ENCODE data around the gene FLVCR2.
"Not testable (repeated sequence)": the region's sequence is repeated elsewhere in the genome, so short reads cannot be mapped to it uniquely, and the experiment has no call there.

FLVCR2 gene

GRCh38 chr14:75587388-75587787 is 9.0 kb downstream of the FLVCR2 start:
- Histone ChIP-seq H3K9me3 (ENCODE audit: control insufficient read depth, low read length) (no peaks in the 10 kb centered on the region), H3K4me3 (ENCODE audit: insufficient read depth, low read depth, low read length, poor library complexity, severe bottlenecking) (no peak overlapping the region), H3K36me3 (ENCODE audit: control insufficient read depth, insufficient read depth, low read length) (no peaks in the 10 kb centered on the region), H3K27ac (ENCODE audit: insufficient read depth, low read length, poor library complexity, severe bottlenecking) (no peak overlapping the region), H3K4me1 (ENCODE audit: control insufficient read depth, insufficient read depth, low read length, poor library complexity, severe bottlenecking) (no peaks in the 10 kb centered on the region), H3K27me3 (replicated peaks; ENCODE audit: control insufficient read depth, insufficient read depth, low read length, poor library complexity, severe bottlenecking) (no peaks in the 10 kb centered on the region)
- DNase-seq, result no peak

GRCh38 chr14:75589931-75590330 is 11.5 kb downstream of the FLVCR2 start:
- no peaks in the 10 kb centered on the region for H3K9me3 ChIP-seq (ENCODE audit: control insufficient read depth, low read length)
- no peaks in the 10 kb centered on the region for H3K36me3 ChIP-seq (ENCODE audit: control insufficient read depth, insufficient read depth, low read length)
- no peaks in the 10 kb centered on the region for H3K4me1 ChIP-seq (ENCODE audit: control insufficient read depth, insufficient read depth, low read length, poor library complexity, severe bottlenecking)
- no peak overlapping the region for H3K27ac ChIP-seq (ENCODE audit: insufficient read depth, low read length, poor library complexity, severe bottlenecking)
- no peaks in the 10 kb centered on the region for H3K27me3 ChIP-seq (replicated peaks; ENCODE audit: control insufficient read depth, insufficient read depth, low read length, poor library complexity, severe bottlenecking)
- H3K4me3 ChIP-seq (ENCODE audit: insufficient read depth, low read depth, low read length, poor library complexity, severe bottlenecking), result no peak overlapping the region
- DNase-seq, result no peak

- DNase-seq, result no peak
- Histone ChIP-seq H3K4me3 (ENCODE audit: insufficient read depth, low read depth, low read length, poor library complexity, severe bottlenecking) (no peak overlapping the region), H3K27ac (ENCODE audit: insufficient read depth, low read length, poor library complexity, severe bottlenecking) (no peak overlapping the region), H3K27me3 (replicated peaks; ENCODE audit: control insufficient read depth, insufficient read depth, low read length, poor library complexity, severe bottlenecking) (no peaks in the 10 kb centered on the region), H3K36me3 (ENCODE audit: control insufficient read depth, insufficient read depth, low read length) (no peaks in the 10 kb centered on the region), H3K4me1 (ENCODE audit: control insufficient read depth, insufficient read depth, low read length, poor library complexity, severe bottlenecking) (no peaks in the 10 kb centered on the region), H3K9me3 (ENCODE audit: control insufficient read depth, low read length) (no peaks in the 10 kb centered on the region)
These were observed 13.0 kb downstream of the FLVCR2 start for GRCh38 chr14:75591331-75591946.

DNA sequence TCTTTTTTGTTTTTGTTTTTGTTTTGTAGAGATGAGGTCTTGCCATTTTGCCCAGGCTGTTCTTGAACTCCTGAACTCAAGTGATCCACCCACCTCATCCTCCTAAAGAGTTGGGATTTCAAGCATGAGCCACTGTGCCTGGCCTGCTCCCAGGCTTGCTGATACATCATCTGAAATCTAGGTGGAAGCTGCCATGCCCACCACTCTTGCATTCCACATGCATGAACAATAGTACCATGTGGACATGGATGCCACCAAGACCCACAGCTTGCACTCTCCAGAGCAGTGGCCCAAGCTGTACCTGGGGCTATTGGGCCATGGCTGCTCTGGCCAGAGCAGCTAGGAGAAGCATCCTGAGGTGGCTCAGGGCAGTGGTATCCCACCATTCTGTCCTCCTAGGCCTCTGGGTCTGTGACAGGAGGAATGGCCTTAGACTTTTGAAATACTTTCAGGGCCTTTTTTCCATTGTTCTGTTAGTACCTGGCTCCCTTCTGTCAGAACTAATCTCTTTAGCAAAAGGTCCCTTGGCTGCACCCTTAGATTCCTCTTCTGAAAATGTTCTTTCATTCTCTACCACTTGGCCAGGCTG is 13.7 kb downstream of the FLVCR2 start:
- no peak overlapping the region for H3K27ac ChIP-seq (ENCODE audit: insufficient read depth, low read length, poor library complexity, severe bottlenecking)
- H3K4me1 ChIP-seq (ENCODE audit: control insufficient read depth, insufficient read depth, low read length, poor library complexity, severe bottlenecking), result no peaks in the 10 kb centered on the region
- no peaks in the 10 kb centered on the region for H3K27me3 ChIP-seq (replicated peaks; ENCODE audit: control insufficient read depth, insufficient read depth, low read length, poor library complexity, severe bottlenecking)
- DNase-seq, result no peak
- no peak overlapping the region for H3K4me3 ChIP-seq (ENCODE audit: insufficient read depth, low read depth, low read length, poor library complexity, severe bottlenecking)
- H3K36me3 ChIP-seq (ENCODE audit: control insufficient read depth, insufficient read depth, low read length), result no peaks in the 10 kb centered on the region
- no peaks in the 10 kb centered on the region for H3K9me3 ChIP-seq (ENCODE audit: control insufficient read depth, low read length)

DNA sequence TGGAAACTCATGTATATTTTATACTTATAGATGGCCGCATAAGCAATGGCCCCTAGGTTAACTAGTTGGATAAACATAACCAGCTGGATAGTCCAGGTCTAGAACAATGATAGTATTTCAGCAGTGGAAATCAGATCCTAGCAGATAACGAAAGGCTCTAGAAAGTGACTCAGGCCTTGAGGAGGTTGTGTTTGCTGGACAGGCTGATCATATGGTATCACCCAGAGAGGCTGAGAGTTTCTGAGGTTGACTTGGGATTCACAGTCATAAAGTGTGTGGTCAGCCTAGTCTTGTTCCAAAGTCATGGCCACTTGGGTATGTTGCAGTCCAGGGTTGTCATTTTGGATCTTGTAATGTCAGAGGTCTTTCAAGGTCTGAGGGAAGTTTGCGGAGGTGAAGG is 16.8 kb downstream of the FLVCR2 start:
- Histone ChIP-seq H3K4me3 (ENCODE audit: insufficient read depth, low read depth, low read length, poor library complexity, severe bottlenecking) (no peak overlapping the region), H3K27ac (ENCODE audit: insufficient read depth, low read length, poor library complexity, severe bottlenecking) (no peak overlapping the region), H3K9me3 (ENCODE audit: control insufficient read depth, low read length) (no peaks in the 10 kb centered on the region), H3K27me3 (replicated peaks; ENCODE audit: control insufficient read depth, insufficient read depth, low read length, poor library complexity, severe bottlenecking) (no peaks in the 10 kb centered on the region), H3K4me1 (ENCODE audit: control insufficient read depth, insufficient read depth, low read length, poor library complexity, severe bottlenecking) (no peaks in the 10 kb centered on the region), H3K36me3 (ENCODE audit: control insufficient read depth, insufficient read depth, low read length) (no peaks in the 10 kb centered on the region)
- DNase-seq, result no peak

- Histone ChIP-seq H3K4me3 (ENCODE audit: insufficient read depth, low read depth, low read length, poor library complexity, severe bottlenecking) (no peak overlapping the region), H3K4me1 (ENCODE audit: control insufficient read depth, insufficient read depth, low read length, poor library complexity, severe bottlenecking) (no peaks in the 10 kb centered on the region), H3K9me3 (ENCODE audit: control insufficient read depth, low read length) (no peaks in the 10 kb centered on the region), H3K27me3 (replicated peaks; ENCODE audit: control insufficient read depth, insufficient read depth, low read length, poor library complexity, severe bottlenecking) (no peaks in the 10 kb centered on the region), H3K27ac (ENCODE audit: insufficient read depth, low read length, poor library complexity, severe bottlenecking) (no peak overlapping the region), H3K36me3 (ENCODE audit: control insufficient read depth, insufficient read depth, low read length) (no peaks in the 10 kb centered on the region)
- DNase-seq, result no peak
These were observed 18.7 kb downstream of the FLVCR2 start for GRCh38 chr14:75597149-75597548.

- not testable (repeated sequence) for H3K4me3 ChIP-seq (ENCODE audit: insufficient read depth, low read depth, low read length, poor library complexity, severe bottlenecking); H3K27ac ChIP-seq (ENCODE audit: insufficient read depth, low read length, poor library complexity, severe bottlenecking); H3K27me3 ChIP-seq (replicated peaks; ENCODE audit: control insufficient read depth, insufficient read depth, low read length, poor library complexity, severe bottlenecking); H3K36me3 ChIP-seq (ENCODE audit: control insufficient read depth, insufficient read depth, low read length); H3K9me3 ChIP-seq (ENCODE audit: control insufficient read depth, low read length); H3K4me1 ChIP-seq (ENCODE audit: control insufficient read depth, insufficient read depth, low read length, poor library complexity, severe bottlenecking); DNase-seq
These were observed 21.7 kb downstream of the FLVCR2 start for GRCh38 chr14:75600100-75600499.

- DNase-seq; H3K36me3 ChIP-seq (ENCODE audit: control insufficient read depth, insufficient read depth, low read length); H3K27ac ChIP-seq (ENCODE audit: insufficient read depth, low read length, poor library complexity, severe bottlenecking); H3K27me3 ChIP-seq (replicated peaks; ENCODE audit: control insufficient read depth, insufficient read depth, low read length, poor library complexity, severe bottlenecking); H3K9me3 ChIP-seq (ENCODE audit: control insufficient read depth, low read length); H3K4me3 ChIP-seq (ENCODE audit: insufficient read depth, low read depth, low read length, poor library complexity, severe bottlenecking); H3K4me1 ChIP-seq (ENCODE audit: control insufficient read depth, insufficient read depth, low read length, poor library complexity, severe bottlenecking): not testable (repeated sequence)
These were observed 22.6 kb downstream of the FLVCR2 start for GRCh38 chr14:75601061-75601460.

DNA sequence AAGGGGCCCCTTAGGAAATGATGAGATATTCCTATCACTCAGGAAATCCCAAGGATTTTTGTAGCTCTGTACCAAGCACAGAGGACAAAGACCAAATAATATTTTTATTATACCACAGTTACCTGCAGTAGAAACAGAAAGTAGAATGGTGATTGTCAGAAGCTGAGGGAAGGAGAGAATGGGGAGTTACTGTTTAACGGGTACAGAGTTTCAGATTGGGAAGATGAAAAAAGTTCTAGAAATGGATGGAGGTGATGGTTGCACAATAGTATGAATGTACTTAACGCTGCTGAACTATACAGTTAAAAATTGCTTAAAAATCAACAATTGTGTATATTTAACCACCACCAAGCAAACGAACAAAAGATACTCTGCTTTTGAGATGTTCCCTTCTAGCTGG is 24.1 kb downstream of the FLVCR2 start:
- Histone ChIP-seq H3K4me1 (ENCODE audit: control insufficient read depth, insufficient read depth, low read length, poor library complexity, severe bottlenecking) (no peaks in the 10 kb centered on the region), H3K27ac (ENCODE audit: insufficient read depth, low read length, poor library complexity, severe bottlenecking) (no peak overlapping the region), H3K4me3 (ENCODE audit: insufficient read depth, low read depth, low read length, poor library complexity, severe bottlenecking) (no peak overlapping the region), H3K36me3 (ENCODE audit: control insufficient read depth, insufficient read depth, low read length) (no peaks in the 10 kb centered on the region), H3K9me3 (ENCODE audit: control insufficient read depth, low read length) (no peaks in the 10 kb centered on the region), H3K27me3 (replicated peaks; ENCODE audit: control insufficient read depth, insufficient read depth, low read length, poor library complexity, severe bottlenecking) (no peaks in the 10 kb centered on the region)
- DNase-seq, result no peak

DNA sequence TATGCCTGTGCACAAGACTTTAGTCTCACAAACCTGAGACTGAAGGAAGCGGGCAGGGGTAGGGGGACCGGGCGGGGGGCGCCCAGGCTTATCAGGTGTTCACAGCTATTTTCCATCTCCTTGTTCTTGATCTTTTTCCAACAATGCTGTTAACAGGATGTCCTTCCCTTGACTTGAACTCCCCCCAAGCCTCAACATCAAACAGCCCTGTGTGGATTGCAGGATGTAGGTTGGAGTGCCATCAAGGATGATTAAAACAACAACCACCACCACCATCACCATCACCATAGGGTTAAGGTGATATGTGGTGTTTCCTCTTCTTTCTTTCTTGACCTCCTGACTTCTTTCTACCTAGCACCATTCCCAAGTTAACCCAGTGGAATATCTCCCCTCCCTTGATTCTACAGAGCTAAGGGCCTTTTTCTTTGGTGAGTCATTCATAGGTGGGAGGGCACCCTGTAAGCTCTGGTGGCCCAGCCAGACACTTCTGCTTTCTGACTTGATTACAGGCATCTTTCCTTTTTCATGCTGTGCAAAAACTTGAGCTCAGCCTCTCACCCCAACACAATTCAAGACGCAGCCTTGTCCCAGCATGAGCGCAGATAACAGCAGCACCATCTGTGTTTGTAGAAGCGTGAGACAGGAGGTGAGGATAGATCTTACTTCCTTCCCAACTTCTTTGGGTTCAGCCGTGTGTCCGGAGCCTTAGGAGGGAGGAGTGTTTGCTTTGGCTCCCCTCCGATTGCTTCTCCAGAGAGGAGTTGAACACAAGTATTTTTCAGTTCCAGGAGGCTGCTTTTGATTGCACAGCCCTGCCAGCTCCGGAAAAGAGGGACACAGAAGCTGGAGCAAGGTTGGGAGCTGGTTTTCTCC is 26.8 kb downstream of the FLVCR2 start:
- no peaks in the 10 kb centered on the region for H3K36me3 ChIP-seq (ENCODE audit: control insufficient read depth, insufficient read depth, low read length)
- no peaks in the 10 kb centered on the region for H3K27me3 ChIP-seq (replicated peaks; ENCODE audit: control insufficient read depth, insufficient read depth, low read length, poor library complexity, severe bottlenecking)
- no peaks in the 10 kb centered on the region for H3K4me1 ChIP-seq (ENCODE audit: control insufficient read depth, insufficient read depth, low read length, poor library complexity, severe bottlenecking)
- no peak overlapping the region for H3K4me3 ChIP-seq (ENCODE audit: insufficient read depth, low read depth, low read length, poor library complexity, severe bottlenecking)
- DNase-seq, result no peak
- H3K9me3 ChIP-seq (ENCODE audit: control insufficient read depth, low read length), result no peaks in the 10 kb centered on the region
- no peak overlapping the region for H3K27ac ChIP-seq (ENCODE audit: insufficient read depth, low read length, poor library complexity, severe bottlenecking)
